NCI-H2107 (cell line): ENCODE results near the gene POLL.
"Not testable (repeated sequence)": the region's sequence is repeated elsewhere in the genome, so short reads cannot be mapped to it uniquely, and the experiment has no call there.

Experiments used
- DNase-seq: peaks from one replicate; lab custom pipeline; 2025; lab: John Stamatoyannopoulos, UW

POLL gene

DNA sequence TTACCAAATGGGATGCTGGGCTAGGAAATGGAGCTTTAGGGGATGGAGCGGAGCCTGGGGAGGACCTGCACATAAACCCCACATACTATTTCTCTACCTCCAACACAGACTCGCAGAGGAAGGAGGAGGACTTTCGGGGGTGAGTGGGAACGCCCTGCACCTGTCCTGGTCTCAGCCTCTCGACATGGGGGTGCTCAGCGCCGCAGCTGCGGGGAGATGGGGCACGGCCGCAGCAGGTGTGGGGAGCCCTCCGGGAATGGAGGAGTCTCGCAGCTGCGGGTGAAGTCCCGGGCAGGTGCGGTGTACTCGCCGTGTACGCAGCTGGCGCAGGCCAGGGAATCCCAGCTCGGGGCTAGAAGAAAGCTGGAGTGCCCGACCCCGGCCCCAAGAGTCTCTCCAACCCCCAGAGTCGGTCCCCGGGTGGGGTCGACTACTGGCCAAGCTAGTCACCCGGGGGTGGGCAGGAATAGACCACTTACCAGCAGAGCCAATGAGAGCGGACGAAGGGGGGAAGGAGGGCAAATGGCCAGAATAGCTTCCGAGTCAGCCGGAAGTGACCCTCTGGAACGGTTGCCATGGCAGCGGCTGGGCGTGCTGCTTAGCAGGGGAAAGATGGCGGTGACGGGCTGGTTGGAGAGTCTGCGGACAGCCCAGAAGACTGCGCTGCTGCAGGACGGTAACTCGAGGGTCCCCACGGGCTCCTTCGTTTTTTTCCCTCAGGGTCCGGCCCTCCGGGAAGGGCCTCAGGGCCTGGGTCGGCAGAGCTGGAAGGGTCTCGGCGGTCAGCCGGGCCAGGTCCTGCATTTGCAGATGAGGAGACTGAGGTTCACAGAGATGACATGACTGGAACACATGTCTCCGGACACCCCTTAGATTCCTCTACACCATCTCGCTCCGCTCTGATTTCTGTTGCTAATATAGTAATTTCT is at the start of gene POLL, which contains the start of gene DPCD:
TSS of gene POLL (minus strand) at position 533 of the 929 bp plus-strand sequence. CDS start 897 bp downstream, outside the sequence.
TSS of gene DPCD (plus strand) at position 597 of the 929 bp plus-strand sequence. CDS start at position 613, 16 bp downstream.
- DNase-seq = peak; percentile 79

DNA sequence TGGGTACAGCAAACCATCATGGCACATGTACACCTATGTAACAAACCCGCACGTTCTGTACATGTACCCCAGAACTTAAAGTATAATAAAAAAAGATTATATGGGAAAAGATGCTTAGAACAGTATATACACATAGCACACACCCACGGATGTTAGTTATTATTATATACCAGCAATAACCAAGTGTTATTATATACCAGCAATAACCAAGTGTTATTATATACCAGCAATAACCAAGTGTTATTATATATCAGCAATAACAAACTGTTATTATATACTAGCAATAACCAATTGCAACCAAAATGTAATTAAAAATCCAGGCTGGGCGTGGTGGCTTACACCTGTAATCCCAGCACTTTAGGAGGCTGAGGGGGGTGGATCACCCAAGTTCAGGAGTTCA is 45.5 kb upstream of the POLL start:
- not testable (repeated sequence) for DNase-seq

DNA sequence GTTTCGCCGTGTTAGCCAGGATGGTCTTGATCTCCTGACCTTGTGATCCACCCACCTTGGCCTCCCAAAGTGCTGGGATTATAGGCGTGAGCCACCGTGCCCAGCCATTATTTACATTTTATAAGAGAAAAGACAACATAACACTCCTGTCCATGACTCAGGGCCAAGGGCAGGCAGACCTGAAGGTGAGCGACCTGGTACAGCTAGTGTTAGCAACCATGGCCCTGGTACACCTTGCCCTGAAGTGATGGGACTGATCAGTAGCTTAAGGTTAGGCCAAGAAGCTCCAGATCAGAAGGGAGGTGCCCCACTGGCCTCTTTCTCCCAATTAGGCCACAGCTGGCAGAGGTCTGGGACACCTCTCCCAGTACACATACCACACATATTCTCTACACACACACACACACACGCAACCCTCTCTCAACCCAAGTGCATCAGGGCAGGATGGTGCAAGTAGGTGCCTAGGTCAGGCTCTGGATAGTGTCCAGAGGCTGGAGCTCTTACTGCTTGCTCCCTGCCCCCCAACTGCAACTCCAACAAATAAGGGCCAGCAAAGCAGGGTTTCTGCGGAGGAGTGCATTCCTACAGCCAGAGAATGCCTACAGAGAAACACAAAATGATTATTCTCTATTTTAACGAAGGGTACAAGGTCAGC is 43.9 kb upstream of the POLL start:
- no peak for DNase-seq

DNA sequence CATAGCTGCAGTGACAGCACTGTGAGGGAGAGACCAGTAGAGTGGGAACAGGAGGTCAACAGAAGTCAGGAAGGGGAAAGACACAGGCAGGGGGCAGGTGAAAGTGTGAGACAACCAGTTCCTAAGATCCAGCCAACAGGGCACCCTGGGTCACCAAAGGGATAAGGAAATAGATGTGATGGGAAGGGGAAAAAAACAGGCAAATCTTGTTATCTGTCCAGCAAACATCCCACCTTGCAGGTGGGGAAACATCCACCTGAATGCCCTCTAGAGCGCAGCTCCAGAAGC is 42.5 kb upstream of the POLL start:
- no peak for DNase-seq

DNA sequence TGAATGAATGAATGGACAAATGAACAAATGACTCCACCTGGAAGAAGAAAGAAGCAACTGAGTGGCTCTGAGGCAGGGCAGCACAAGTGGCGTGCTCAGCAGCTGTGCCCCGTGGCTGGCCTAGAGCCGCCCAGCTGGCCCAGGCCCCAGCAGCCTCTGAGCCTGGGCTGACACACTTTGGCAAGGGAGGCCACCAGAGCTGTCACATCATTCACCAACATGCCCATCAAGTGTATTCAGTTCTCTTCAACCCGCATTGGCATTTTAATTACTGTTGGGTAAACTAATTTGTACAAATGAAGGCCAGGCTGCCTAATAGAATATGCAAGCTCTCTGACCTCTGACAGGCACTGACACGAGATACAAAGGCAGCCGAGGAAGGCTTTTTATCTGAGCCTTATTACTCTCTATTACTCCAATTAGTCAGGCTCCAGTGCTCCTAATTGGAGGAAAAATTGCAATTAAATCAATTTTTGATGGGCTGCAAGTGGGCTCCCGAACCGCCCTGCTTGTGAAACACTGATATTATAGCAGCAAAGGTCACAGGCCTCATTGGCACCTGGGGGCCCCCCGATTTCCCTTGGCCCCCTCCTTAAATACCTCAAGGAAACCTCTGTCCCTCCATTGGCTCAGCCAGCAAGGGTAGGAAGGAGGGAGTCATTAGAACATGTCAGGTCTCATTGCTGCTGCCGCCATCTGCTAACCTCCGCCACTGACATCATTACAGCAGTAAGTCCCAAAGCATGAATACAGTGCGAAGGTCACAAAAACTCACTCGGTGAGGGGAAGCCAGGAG is 42.0 kb upstream of the POLL start:
- no peak for DNase-seq

DNA sequence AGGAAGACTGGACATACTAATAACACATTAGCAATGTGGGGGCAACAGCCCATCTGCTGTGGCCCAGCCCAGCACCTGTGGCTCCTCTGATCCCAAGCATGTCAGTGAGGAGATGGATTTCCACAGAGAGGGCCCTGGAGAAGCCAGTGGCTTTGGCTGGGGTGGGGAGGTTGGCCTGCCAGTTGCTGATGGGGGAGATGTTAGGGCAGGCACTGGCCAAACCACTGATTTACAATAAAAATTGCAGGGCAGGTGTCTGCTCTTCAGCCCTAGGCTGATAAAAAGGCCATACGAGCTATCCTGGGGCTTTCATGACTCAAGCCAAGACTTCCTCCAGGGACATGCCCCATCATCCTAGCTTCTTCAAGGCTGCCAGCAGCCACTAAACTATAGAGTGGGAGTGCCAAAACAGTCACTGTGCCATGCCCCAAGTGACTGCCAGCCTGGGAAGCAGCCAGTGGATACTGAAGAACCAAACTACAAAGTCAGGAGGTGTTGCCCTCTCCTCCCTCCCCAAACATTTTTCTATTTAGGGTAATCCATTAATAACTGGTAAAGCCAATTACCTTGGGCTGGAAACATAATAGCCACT is 37.9 kb upstream of the POLL start:
- DNase-seq = no peak

DNA sequence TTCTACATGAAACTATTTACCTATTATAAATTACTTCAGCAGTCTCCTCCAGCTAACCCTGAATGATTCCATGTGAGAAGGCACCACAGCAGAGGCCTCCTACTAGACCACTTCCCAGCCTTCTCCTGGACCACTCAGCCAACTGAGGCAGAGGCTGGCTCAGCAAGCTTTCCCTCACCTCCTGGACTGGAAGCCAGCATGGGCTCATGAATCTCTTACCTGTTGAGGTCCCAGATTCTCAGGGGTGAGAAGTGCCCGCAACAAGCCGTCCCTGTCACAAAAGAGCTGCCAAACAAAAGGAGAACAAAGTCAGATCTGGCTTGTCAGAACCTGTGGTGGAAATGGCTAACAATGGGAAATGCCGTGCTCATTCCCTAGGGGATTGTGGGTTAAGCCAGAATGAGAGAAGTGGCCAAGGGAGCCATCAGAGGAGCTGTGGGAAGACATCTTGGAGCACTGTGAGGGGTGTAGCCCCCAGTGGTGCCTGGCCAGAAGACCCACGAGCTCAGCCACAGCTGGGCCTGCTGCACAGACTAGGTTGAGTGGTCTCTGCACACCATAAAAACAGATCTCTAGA is 36.6 kb upstream of the POLL start:
- DNase-seq = peak; percentile 24

DNA sequence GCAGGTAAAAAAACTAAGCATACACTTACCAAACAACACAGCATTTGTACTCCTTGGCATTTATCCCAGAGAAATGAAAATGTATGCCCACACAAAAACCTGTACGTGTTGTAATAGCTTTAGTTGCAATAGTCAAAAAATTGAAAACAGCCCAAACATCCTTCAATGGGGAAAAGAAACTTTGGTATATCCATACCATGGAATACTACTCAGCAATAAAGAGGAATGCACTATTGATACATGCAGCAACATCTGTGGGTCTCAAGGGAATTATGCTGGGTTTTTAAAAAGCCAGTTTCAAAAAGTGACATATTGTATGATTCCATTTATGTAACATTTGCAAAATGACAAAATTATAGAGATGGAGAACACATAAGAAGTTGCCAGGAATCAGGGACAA is 35.5 kb upstream of the POLL start:
- DNase-seq = no peak

DNA sequence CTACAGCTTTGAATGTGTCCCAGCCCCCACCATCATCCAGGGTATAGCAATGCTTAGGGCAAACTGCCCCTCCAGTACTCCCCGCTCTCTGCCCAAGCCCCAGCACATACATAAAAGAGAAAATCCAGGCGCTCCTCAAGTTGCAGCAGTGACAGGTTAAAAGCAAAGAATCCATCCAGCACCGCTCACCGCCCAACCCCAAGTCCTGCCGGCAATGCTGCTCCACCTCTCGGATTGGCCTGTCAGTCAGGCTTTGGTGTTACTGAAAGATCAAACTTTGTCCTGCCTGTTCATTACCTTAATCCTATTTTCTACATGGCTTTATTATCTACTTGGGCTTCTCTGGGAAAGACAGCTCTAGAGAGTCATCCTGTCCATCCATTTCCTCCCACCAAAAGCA is 31.9 kb upstream of the POLL start:
- DNase-seq = no peak

DNA sequence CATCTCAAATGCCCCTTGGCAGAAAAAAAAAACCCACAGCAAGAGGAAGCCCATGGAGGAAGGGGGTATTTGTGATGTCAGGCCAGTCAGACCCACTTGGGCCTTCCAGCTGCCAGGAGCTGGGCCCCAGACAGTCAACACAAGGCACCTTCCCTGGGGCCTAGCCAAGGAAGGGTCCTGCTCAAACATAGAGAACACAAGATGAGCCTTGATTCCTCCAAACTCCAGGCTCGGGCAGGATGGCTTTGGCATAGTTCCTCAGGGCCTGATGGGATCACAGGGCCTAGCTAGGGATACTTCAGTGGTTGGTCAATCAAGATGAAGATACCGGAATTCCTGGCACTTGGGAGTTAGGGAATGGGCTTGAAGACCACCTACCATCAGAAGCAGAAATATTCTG is 30.8 kb upstream of the POLL start:
- DNase-seq = no peak

DNA sequence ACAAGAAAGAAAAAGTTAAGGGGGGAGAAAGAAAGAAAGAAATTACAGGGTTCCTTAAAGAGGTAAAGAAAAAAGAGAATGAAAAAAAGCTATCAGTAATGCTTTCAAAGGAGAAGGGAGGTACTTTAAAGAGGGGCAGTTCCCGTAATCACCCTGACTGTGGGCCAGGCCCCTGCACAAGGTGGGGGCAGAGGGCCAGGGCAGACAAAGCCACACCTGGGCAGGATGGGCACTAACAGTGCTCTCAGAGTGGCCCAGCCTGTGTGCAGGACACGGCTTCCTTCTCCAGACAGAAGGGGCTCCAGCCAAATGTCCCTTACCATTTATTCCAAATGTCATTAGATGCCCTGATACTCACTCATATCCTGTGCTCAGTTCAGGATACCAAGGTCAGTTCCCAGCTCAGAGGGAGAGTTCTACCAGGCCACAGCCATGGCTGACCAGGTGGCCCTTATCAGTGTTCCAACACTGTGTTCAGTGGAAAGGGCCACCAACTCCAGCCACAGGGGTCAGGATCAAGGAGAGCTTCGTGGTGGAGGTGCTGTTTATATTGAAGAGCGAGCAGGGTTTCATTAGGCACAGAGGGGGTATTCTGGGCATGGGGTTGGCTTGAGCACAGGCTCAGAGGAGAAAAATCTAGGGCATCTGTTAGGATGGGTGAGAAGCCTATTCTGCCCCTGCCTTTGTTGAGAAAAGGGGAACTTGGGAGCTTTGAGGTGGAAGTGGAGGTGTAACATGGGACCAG is 29.9 kb upstream of the POLL start:
- no peak for DNase-seq

DNA sequence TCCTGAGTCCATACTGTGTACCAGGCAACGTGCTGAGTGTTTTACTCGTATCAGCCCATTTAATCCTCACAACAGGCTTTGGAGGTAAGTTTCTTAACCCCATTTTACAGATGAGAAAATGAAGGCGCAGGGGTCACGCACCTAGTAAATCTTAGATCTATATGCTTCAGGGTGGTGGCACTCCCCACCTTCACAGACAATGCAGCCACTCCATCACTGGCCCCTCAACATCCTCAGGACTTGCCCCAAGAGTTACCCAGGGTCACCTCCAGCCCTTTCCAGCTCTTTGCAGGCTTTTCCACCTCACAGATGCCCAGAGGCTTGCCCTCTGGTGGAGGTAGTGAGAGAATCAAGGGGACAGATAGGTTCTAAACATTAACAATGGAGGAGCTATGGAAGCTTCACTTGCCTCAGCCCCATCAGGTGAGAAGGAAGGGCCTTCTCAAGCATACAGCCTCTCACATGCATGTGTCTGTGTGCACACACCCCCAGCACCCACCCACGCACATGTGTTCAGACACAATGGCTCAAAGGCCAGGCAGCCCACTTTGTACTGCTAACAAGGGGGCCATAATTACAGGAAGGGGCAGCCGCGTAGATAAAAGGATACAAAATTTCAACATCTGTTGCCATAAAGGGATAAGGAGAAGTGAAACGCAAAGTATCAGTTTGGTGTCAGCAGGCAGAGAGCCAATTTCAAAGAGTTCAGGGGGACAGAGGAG is 29.2 kb upstream of the POLL start:
- DNase-seq = no peak

DNA sequence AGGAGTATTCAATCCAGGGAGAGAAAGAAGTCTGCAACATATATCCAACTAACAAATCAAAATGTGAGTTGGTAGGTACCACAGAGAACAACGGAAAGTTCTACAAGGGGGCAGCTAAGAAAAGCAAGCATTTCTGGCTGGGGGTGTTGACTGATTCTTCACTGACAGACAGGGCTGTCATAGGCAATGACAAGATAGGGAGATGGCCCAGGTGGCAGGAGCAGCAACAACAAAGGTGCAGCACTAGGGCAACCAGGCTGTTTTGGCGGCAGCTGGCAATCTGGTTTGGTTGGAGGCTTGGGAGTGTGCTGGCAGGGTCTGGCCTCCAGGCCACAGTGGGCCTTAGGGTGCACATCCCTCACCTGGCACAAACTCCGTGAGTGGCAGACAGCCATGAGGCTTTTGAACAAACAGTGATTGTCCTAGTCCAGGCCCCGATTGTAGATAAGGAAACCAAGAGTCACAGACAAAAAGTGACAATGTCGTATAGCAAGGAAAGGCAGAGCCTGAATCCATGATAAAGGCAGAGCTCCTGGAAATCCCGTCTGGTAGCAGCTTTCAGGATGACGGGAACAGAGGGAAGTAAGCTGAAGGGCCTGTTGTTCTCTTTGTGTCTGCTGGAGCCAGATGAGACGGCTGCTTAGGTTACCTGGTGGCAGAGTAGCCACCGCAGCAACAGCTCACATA is 28.5 kb upstream of the POLL start:
- DNase-seq = no peak

DNA sequence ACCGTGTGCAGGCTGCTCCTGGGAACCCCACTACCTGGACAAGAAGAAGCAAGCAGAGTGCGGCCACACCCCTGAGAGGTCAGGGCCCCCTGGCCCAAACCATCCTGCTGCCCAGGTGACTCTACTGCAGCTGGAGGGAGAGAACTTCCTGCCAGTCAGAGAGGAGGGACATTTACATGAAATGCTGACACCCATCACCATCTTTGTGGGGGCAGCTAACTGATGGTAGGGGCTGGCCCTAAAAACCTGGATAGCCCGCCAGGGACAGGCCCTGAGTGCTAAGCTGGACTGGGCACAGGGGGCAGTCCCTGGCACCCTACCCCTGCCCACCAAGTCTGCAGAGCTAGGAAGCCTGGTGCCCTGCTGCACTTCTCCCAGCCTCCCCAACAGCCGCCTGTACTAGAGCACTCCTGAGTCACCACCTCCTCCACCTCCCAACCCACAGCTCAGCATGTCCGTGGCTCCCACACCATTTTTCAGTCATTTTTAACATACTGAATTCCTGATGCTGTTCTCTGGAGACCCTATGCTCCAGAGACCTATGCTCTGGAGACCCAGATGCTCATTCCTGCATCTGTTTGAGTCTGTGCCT is 27.6 kb upstream of the POLL start:
- DNase-seq = no peak

DNA sequence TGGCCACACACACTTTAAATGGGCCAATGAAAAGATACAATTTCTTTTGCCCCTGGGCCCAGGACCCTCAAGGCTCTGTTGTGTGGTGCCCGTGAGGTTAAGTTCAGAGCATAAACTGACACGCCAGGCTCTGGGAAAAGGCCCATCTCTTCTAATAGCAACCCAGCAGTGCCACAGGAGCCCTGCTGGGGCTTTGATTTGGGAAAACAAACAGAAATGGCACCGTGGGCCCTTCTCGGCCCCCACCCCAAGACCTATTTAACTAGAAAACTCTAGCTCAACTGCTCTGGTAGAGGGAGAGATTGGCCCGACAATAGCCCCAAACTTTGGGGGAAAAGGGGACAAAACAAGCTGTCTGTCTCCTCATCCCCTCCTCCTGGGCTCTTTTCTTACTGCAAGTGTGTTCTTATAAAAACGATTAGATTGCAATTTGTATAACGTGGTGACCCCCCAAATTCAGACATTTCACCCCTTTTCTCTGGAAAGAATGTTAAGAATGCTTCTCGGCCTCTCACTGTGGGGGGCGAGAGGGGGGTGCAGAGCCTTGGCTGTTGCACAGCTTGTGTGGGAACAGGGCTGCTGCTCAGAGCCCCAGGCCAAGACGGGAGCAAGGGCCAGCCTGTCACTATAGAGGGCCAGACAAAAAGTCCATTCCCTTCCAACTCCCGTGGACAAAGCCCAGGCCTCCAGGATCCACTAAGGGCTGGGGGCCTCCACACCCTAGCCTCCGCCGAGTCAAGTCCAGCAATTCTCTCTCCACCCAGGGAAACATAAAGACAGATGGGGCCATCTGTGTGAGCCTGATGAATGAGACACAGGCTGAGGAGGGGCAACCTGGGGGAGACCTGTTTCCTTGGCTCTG is 26.8 kb upstream of the POLL start:
- DNase-seq = no peak

DNA sequence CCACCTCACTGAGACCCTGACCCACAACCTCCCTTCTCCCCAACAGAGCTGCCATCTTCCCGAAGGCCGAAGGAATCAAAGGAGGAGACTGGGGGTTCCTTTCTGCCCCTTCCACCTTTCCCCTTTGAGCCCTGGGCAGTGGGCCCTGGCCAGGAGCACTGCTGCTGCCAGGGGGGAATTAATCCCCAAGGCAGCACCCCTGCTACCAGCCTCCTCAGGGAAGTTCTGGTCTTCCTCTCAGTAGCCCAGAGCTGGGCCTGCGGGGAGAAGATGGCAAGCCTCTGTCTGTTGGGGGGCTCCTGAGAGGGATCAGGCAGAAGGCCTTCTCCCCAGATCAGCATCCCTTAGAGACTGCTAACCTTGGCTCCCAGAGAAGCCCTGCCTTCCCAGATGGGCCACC is 25.6 kb upstream of the POLL start:
- DNase-seq = no peak

DNA sequence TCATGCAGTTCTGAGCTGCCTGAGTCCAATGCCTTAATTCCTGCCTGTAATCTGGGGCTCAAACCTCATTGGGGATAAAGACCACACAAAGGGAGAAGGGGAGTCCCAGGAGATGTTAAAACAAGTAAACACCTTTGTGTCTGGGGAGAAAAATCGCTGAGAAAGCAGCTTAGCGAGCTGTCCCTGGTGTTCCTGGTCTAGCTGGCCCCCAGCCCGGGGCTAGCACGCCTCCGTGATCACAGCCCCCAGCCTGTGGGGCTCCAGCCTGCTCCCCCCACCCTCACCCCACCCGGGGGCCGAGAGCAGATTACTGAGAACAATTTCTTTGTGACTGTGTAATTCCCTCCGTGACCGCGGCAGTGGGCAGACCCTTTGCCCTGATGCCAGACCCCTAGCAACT is 24.8 kb upstream of the POLL start:
- no peak for DNase-seq

DNA sequence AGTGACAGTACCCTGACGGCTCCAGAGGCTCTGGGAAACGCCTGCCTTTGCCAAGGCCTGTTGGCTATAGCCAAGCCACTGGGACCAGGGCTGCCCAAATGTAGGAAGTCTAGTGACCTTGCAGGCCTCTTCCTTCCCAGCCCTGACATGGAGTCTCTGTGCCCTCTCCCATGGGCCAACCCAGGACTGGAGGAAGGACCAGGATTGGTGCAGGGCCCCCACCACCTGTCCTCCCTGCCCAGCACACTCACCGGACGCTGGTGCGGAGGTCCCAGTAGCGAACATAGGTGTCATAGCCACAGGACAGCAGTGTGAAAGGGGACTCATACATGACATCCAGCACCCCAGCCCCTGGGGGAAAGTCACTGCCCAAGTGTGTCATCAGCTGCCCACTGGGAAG is 24.0 kb upstream of the POLL start:
- DNase-seq = no peak
